GM19324 (cell line): ENCODE data around the gene MTMR1.

Experiments used
- ATAC-seq: cut with Tn5 transposase; IDR thresholded peaks from one replicate; pipeline ENCODE4 v1.9.1; 2021; ENCODE audit warnings: mild to moderate bottlenecking, moderate library complexity; ENCODE audit not compliant: unreplicated experiment, low FRiP score

MTMR1 gene

DNA sequence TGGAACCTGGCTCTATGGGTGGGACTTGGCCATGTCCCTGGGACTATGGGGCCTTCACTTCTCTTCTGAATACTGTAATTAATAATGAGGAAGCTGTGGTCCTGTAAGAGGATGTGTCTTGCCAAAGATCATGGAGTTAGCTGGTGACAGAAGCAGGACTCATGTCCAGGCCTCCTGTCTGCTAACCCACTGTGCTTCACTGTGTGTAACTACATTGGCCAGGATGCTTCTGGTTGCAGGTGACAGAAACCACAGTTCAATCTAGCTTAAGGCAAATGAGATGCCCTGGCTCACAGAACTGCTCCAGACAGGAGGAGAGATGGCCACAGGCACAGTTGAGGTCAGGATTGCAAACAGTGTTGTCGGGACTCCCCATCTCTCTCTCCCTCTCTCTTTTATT, 3.1 kb downstream of the MTMR1 start:
- ATAC-seq: no peak

DNA sequence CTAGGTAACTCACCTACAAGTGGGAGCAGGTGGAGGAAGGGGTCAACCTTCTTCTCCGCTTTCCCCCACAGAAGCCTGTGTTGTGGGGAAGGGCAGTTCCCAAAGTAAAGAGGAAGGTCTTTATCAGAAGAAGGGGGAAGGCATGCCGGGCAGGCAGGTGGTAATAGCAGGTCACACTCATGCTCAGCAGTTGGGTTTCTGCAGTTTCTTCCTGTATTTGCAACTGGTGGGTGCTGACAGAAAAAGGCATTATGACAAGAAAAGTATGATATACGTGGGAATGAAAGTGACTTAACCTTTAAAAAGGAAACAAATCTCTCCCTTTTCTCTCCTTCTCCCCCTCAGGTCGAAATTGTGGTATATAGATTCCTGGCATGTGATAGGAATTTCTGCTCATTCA, 3.7 kb downstream of the MTMR1 start:
- no peak for ATAC-seq

DNA sequence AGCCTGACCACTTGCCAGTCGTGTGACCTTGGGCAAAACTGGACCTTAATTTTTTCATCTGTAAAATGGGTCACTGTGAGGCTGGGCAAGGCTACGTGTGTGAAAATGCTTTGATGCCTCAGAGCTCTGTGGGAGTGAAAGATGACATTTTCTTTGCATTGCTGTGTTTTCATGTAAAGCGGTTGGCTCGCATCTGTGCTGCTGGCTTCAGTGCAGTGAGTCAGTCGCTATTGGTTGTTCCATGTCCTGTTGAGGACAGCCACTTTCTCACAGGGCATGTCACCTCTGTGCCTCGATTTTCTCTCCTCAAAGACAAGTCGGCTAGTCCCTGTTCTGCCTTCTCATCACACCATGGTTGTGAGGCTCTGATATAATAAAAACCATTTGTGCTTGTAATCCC, 4.4 kb downstream of the MTMR1 start:
- ATAC-seq: no peak

DNA sequence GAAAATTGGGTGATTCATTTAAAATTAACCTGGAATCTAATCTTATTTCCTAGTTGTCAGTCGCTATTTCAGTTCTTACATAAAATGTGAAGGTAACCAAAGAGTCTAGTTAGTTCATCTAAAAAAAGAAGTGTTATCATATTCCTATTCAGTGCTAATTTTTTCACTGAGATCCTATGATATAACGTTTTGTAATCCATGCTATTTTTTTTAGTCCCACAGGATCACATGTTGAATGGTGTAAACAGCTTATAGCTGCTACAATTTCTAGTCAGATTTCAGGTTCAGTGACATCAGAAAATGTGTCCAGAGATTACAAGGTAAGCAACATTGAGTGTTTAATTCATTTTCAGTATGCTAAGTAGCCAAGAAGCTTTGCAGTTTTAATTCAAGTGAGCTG, 5.8 kb downstream of the MTMR1 start:
- no peak for ATAC-seq

DNA sequence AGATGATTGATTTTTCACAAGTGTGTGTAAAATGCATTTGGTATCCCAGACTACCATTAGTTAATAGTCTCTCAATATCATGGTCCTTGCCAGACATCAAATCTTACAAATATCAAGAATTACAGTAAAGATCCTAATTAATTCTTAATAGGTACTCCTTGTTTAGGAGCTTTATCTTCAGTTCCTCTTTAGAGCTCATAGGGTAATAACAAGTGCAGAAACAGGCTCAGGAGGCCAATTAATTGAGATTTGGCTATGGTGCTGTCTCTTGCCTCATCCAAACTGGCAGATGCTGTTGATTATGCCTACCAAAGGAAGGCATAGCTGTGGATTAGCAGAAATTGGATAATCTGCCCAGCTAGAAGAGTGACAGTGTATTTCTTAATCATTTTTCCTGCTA, 6.9 kb downstream of the MTMR1 start:
- ATAC-seq: no peak

DNA sequence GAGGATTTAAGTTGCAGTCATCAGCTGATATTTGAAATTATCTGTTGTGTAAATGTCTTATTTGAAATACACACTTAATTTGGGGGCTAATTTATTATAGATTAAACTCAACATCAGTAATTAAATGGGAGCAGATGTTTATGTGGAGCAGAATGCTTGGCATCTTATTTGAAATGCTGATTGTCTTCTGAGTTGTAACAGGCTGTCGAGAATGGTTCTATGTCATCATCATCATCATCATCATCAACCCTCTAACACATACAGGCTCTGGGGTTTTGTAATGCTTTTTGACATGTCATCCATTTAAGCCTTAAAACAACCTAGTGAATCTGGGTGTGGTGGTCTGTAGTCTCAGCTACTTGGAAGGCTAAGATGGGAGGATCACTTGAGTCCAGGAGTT, 8.2 kb downstream of the MTMR1 start:
- ATAC-seq: no peak

DNA sequence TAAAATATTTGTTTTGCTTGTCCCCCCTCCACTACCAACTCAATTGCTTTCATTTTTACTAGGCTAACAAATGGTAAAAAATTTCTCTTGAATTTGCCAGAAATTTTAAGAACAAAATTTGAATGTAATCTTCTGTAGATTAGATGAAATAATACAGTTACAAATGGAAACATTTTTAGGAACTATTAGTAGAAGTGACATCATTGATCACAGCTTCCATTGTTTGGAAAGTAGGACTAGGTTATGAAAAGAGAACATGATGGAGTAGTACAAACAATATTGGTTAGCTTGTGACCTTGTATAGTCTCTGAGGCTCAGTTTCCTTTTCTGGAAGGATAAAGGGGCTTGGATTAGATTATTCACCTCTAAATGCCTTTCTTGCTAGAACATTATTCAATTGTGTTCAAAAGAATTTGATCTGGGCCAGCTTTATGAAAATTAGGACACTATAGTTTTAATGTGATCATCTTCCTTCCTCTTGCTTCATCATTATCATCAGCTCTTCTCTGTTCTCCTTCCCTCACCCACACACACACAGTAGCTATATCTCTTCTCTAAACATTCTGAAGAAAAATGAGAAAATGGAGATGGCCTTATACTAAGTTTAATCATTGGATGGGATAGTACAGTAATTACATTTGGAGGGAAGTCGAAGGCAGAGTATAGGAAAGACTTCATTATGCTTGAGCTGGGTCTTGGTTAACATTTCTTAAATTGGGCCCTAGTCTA, 9.9 kb downstream of the MTMR1 start:
- no peak for ATAC-seq

DNA sequence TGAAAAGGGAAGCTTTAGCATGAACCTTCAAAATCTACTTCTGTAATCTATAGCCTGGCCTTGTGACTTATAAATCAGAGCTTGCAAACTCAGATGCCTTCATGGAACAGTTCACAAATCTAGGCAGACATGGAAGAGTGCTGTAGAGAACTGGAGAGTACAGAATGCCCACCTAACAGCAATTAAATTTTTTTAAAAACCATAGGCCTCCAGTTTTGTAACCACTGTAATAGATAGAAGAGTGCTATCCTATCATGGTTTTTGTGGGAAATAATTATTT, 10.4 kb downstream of the MTMR1 start:
- ATAC-seq: no peak

DNA sequence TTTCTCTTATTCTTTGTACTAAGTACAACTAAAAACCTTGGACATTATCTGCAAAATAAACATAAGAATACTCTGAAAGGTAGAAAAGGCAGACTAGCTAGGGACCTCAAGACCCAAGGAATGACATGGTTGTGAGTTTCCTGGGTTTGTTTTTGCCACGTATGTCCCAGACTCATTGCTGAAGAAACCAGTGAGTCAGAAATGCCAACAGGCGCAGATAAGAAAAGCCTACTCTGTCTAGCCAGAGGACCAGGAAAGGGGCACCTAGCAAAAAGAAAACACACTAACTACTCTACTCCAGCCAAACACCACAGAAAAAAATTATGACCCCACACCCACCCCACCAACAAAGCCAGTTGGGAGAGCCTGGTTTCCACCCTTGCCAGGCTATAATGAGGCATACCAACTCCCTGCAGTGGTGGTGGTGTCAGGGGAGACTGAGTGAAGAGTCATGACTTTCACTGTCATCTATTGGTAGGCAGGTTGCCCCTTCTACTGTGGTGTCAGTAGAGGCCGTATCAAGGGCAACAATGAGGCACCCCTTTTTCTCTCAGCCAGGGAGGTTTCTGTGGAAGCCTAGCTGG, 10.9 kb downstream of the MTMR1 start:
- no peak for ATAC-seq

DNA sequence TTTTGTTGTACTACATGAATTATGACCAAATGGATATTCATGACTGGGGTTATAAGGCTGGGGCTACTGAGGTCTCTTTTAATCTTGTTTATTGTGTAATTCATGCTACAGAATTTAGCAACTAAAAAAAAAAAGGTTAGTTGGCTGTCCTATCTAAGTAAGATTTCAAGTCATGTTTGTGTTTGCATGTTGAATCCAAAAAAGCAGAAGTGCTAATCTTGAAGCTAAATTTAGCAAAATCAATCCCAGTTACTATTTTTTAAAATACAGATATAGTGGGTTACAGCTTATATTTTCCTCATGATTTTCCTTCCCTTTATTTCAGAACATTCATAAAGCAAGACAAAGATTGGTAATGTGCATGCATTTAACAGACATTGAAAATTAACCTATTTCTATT, 19.4 kb downstream of the MTMR1 start:
- no peak for ATAC-seq

DNA sequence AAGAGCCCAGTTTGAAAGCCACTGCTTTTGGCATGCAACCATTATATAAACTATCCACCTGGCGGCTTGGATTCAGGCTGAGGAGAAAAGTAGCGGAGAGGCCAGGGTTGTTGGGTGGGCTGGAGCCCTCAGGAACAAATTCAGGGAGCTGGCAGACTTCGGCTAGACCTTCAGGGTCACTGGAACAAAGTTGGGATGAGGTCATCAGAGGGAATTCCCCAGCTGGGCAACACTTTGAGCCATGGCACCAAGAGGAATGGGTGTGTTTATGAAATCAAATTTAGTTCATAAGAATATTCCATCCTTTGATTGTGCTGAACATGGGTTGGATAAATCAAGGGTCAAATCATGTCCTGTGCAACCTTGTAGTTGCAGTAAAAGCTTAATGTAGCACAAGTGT, 22.0 kb downstream of the MTMR1 start:
- ATAC-seq: no peak

DNA sequence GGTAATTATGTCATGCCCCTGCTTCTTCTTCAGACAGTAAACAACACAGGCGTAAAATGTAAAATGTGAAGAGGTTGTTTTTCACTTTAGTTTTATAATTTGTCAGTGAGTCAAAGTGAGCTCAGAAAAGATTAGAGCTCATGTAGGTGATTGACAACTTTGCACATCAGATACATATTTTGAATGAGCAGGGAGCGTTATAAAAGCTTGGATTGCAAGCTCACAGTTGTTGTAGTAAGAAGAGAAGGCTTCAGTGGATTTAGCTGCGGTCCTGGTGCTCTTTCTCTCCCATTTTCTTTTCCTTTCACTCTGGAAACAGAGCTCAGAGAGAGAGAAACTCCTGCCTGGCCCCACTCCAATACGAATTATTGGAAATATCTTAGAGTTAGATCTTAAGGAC, 26.4 kb downstream of the MTMR1 start:
- ATAC-seq: no peak

DNA sequence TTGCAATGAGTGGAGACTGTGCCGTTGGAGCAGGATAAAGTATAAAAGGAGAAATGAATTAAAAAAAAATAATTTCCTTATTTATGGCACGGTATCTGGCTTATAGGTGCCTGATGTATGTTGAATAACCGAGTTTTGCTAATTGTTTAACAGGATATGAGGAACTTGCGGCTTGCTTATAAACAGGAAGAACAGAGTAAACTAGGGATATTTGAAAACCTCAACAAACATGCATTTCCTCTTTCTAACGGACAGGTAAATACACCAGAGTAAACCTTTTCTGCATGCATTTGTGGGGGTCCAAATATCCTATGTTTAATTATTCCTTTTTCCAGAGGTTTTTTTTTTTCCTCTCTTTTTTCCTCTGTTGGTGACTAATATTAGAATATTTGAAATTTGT, 36.8 kb downstream of the MTMR1 start:
- ATAC-seq: no peak

DNA sequence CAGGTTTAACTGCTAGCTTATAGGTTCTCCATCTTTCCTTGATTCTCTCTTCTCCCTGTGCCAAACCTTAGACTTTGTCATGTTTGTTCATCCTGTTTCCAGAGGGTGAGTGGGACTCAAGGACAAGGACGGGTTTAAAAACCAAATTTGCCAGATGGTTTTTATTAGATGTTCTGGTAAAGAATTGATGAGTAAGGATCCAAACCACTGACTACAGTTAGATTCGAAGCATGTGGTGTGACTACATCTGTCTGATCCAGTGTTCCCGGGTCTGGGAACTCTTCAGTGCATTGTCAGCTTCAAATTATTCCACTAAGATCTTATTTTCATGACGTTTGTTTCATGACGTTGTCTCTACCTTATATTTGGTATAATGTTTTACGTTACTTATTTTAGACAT, 37.5 kb downstream of the MTMR1 start:
- no peak for ATAC-seq

DNA sequence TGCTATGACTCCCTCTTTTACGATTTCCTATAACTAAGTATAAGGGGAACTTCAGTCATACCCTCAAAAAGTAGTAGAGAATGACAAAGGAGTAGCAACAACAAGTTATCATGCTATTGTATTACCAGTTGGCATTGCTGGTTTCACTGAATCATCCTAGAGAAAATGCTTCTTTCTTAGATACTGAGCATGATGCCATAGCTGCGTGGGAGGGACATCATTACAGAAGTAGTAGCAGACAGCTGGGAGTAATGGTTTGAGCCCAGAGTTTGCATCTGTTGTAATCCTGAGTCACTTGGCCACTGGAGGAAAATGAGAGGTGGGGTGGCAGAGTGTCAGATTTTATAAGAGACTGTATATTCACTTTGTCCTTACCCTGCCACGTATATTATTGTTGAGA, 38.6 kb downstream of the MTMR1 start:
- no peak for ATAC-seq

DNA sequence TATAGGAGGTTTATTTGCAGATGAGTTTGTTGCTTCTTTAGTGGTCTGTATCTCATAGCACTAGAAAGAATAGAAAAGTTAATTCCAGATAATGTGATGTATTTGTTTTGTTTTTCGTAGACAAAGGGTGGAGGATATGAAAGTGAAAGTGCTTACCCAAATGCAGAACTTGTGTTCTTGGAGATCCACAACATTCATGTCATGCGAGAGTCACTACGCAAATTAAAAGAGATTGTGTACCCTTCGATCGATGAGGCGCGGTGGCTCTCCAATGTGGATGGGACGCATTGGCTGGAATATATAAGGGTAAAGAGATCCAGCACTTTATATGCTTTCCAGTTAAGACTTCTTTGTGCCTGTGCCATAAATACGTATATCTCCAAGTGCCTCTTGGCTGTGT, 43.3 kb downstream of the MTMR1 start:
- ATAC-seq: no peak

DNA sequence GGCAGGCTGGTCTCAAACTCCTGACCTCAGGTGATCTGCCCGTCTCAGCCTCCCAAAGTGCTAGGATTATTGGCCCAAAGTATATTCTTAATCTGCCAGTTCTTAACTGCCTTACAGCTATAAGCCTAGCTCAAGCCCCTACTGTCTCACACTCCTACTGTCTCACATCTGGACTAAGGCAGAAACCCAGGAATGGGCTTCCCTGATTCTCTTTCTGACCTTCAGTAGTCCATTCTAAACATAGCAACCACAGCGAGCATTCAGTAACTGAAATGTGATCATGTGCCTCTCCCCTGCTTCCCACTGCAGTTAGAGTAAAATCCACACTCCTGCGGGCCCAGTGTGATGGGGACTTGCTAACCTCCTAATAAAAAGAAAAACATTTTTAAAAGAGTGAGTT, 58.9 kb downstream of the MTMR1 start:
- no peak for ATAC-seq

DNA sequence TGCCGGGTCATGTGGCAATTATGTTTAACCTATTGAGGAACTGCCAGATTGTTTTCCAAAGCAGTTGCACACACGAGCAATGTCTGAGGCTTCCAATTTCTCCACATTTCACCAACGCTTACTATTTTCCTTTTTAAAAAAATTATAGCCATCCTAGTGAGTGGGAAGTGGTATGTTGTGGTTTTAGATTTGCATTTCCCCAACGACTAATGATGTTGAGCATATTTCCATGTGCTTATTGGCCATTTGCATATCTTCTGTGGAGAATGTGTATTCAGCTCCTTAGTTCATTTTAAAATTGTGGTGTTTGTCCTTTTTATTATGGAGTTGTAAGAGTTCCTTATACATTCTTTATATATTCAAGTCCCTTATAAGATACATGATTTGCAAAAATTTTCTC, 60.2 kb downstream of the MTMR1 start:
- no peak for ATAC-seq

DNA sequence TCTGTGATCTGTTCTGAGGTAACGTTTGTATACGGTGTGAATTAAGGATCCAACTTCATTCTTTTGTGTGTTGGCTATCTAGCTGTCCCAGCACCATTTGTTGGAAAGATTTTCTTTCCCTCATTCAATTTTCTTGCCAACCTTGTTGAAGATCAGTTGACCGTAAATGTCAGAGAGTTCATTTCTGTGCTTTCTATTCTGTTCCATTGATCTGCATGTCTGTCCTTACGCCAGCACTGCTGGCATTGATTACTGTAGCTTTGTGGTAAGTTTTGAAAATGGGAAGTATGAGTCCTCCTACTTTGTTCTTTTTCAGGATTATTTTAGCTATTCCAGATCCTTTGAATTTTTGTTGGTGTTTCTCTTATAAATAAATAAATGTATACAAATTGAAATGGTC, 60.8 kb downstream of the MTMR1 start:
- ATAC-seq: no peak

DNA sequence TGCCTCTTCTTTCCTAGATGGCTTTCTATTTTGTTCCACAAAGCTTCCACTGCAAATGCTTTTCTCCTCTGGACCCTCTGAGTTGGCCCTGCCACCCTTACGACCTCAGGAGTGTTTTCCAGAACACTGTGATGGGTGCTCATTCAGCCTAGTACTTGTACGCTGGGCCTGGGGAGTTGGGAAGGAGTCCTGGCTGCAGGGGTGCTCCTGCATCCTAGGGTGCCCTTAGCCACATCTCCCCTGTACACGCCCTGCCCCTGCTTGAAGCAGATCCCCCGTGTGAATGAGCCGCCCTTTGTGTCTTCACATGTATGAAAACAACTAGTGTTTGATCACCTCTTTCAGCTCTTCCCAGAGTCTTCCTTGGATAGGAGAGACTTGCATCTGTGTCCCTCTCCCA, 64.2 kb downstream of the MTMR1 start:
- ATAC-seq: no peak

DNA sequence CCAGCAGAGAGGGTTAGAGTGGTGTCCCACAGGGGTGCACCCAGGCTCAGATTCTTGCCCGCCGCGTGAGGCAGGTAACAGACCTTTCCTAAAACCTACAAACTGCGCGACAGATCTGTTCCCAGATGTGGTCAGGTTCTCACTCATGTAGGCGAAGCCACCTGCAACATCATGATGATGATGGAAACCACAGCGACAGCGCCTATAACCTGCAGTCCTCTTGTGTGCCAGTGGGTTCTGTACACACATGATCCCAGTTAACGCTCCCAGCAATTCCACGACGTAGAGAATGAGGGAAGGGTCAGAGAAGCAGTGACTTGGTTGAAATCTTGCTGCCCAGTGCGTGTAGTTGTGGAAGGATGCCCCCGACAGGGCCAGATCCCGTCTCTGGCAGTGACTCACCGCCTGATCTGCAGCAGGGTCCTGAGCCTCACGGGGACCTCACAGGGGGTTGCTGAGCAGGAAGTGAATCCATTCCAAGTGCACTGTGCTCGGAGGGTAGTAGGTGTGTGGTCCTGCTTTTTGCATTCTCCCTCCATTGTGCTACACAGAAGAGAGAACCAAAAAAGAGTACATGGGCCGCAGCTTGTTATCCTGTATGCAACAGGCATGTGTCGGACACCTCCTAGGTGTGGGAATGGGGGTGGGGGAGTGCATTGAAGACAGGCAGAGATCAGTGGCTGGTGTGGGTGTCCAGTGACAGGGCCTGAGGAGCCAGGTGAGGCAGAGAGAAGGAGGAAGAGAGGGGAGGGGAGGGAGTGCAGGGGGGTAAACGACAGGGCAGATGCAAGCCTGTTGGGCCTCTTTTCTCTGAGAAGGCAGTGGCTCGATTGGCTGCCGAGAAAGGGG, 66.6 kb downstream of the MTMR1 start:
- no peak for ATAC-seq

DNA sequence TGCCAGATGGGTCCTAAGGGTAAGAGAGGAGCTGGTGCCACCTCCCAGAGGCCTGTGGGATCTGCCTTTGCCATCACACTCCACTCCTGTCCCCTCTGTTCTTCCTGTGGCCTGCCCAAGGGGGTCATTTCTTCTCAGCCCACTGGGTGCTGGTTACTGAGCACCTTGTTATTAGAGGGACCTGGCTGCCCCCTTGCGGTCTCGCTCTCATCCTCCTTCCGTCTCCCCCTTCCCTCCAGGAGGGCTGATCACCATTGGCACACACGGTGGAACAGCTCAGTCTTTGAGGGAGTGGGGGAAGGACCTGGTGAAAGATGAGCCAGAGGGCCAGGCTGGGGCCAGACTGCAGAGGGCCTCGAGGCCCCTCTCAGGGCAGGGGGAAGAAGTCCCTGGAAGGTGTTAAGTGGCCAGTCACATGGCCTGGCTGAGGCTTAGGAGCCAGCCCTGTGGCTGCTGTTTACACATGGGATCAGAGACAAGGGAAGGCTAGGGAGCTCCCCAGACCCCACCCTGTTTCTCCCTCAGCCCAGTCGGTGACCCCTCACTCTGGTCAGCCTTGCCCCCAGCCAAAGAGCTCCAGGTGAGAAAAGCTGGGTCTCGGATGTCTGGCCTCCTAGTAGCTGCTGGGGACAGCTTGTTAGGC, 68.1 kb downstream of the MTMR1 start:
- no peak for ATAC-seq
